ENCODE results near the gene PCGF1. TPM values are rescaled to one million over a fixed set of nuclear protein-coding genes. Genes with fewer than 3 reads are reported as not detected.

PCGF1 gene
- total and polyA plus RNA-seq, 9 of the 15 experiments (the other 6 are each of a cell fraction or from before 2014, with no cell fraction given): 20.3 to 45.7 (median 29.3) TPM

GRCh38 chr2:74502720-74503505 is 4.6 kb downstream of the PCGF1 start (continued):
- TF ChIP-seq CREB3 (tag; conservative IDR thresholded peaks at IDR 0.05; ENCODE audit: low read depth) (no peak), ZNF124 (CRISPR knock-in tag; IDR thresholded peaks at IDR 0.05) (no peak), NEUROD1 (IDR thresholded peaks at IDR 0.05; ENCODE audit: borderline replicate concordance, low read depth, low read length, partially characterized antibody) (peak; percentile 40), ZNF785 (CRISPR knock-in tag; IDR thresholded peaks at IDR 0.05) (no peak), C11orf30 (IDR thresholded peaks at IDR 0.05; ENCODE audit: low read depth) (no peak), SIN3A (IDR thresholded peaks at IDR 0.05; ENCODE audit: borderline replicate concordance in 2 of 2, control insufficient read depth in 1 of 2, low read depth in 2 of 2, low read length in 2 of 2) (peak; percentile 22 to 64; a peak in 2 of 4 replicates), ZNF217 (CRISPR knock-in tag; IDR thresholded peaks at IDR 0.05) (no peak), MGA (IDR thresholded peaks at IDR 0.05) (peak; percentile 80), KDM2B (CRISPR knock-in tag; IDR thresholded peaks at IDR 0.05) (no peak), PHF20 (IDR thresholded peaks at IDR 0.05; ENCODE audit: partially characterized antibody) (no peak), RB1 (IDR thresholded peaks at IDR 0.05; ENCODE audit: low read depth) (peak; percentile 66; the same call in 1 of the 2 replicates), DNMT1 (IDR thresholded peaks at IDR 0.05) (no peak), CBFB (CRISPR knock-in tag; IDR thresholded peaks at IDR 0.05) (0 out of 2 replicates have a peak, but pooled peaks have one; percentile 35), ZNF507 (tag; conservative IDR thresholded peaks at IDR 0.05) (no peak), SIRT6 (IDR thresholded peaks at IDR 0.05; ENCODE audit: low read depth, low read length) (no peak), EZH2 (IDR thresholded peaks at IDR 0.05; ENCODE audit: borderline replicate concordance, low read depth, low read length) (no peak)

All from K562 (cell line).